Erythroblast (primary cell): Measurements from ENCODE around the gene WASHC2C.
"Not testable (repeated sequence)": the region's sequence is repeated elsewhere in the genome, so short reads cannot be mapped to it uniquely, and the experiment has no call there.

Experiments used
- GATA1 ChIP-seq: IDR thresholded peaks from 2 replicates; pipeline ENCODE4 v1.6.1; 2011; ENCODE audit warnings: low read depth, mild to moderate bottlenecking, control low read depth, low read length, moderate library complexity
- POLR2A ChIP-seq: IDR thresholded peaks from 2 replicates; pipeline ENCODE4 v1.6.1; 2011; ENCODE audit warnings: mild to moderate bottlenecking, low read length

DNA sequence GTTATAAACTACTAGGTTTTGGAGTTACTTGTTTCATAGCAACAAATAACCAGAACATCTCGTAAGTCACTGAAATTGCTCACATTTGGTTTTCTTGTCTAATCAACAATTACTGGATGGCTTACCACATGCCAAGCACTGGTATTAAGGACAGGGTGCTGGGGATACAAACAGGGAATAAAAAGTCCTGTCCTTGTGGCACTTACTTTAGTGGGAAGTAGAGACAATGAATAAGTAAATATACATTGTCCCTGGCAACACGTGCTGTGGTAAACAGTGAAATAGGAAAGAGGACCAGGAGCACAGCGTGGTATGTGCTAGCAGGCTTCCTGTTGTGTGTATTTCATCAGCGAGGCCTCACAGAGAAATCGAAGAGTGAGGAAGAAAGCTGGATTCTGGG lies 15.8 kb upstream of the WASHC2C start:
- not testable (repeated sequence) for TF ChIP-seq POLR2A, GATA1
